ENCODE measurements around the gene FAN1. TPM values are rescaled to one million over a fixed set of nuclear protein-coding genes. Genes with fewer than 3 reads are reported as not detected.

FAN1 gene
- total and polyA plus RNA-seq, 9 of the 15 experiments (the other 6 are each of a cell fraction or from before 2014, with no cell fraction given): 1.5 to 16.8 (median 12.0) TPM

- ChIA-PET POLR2A (no interaction called here), CTCF (ENCODE audit: low intra/inter-chr PET ratio) (no interaction called here)
- no peaks in the 10 kb centered on the region for H3K4me1 ChIP-seq (replicated peaks in 1 of 2; ENCODE audit: control insufficient read depth in 2 of 2, insufficient read depth in 2 of 2, low read length in 2 of 2)
- H3K4me3 ChIP-seq: no peak overlapping the region
- intact Hi-C loops (cut with micrococcal nuclease): no loop called here
- H3K36me3 ChIP-seq (ENCODE audit: control insufficient read depth, insufficient read depth, low read length): no peaks in the 10 kb centered on the region
- no peak overlapping the region for H3K9ac ChIP-seq (ENCODE audit: insufficient read depth in 1 of 2, low read depth in 2 of 2, low read length in 2 of 2)
- in situ Hi-C loops (cut with MboI): no loop called here
- no peaks in the 10 kb centered on the region for H4K20me1 ChIP-seq (replicated peaks; ENCODE audit: control insufficient read depth, insufficient read depth, low read length)
- no peak overlapping the region for H2AFZ ChIP-seq (ENCODE audit: low read depth, low read length)
- no peaks in the 10 kb centered on the region for H3K9me1 ChIP-seq (ENCODE audit: control insufficient read depth, insufficient read depth, low read length)
- no peaks in the 10 kb centered on the region for H3K9me3 ChIP-seq (replicated peaks; ENCODE audit: control insufficient read depth, insufficient read depth, low read depth, low read length)
- ATAC-seq (no peak), DNase-seq (ENCODE audit: extremely low read depth in 1 of 4, low spot score in 3 of 4) (no peak), FAIRE-seq (no peak)
- no peaks in the 10 kb centered on the region for H3K79me2 ChIP-seq (ENCODE audit: control insufficient read depth, insufficient read depth, low read length)
- H3K27me3 ChIP-seq (ENCODE audit: control insufficient read depth in 2 of 2, insufficient read depth in 2 of 2, low read length in 2 of 2): peaks cover 0 to 6% of the 10 kb centered on the region in 2 experiments; a peak in 4 of 5 replicates
- TF ChIP-seq TGIF2 (CRISPR knock-in tag; IDR thresholded peaks at IDR 0.05) (no peak), RAD21 (CRISPR knock-in tag; conservative IDR thresholded peaks at IDR 0.05 in 1 of 2, IDR thresholded peaks at IDR 0.05 in 1 of 2) (no peak), GATA2 (CRISPR knock-in tag; IDR thresholded peaks at IDR 0.05) (no peak), BMI1 (IDR thresholded peaks at IDR 0.05; ENCODE audit: low read length) (no peak), E4F1 (CRISPR knock-in tag; IDR thresholded peaks at IDR 0.05; ENCODE audit: borderline replicate concordance) (no peak), MTF1 (CRISPR knock-in tag; IDR thresholded peaks at IDR 0.05; ENCODE audit: borderline replicate concordance) (no peak), KAT8 (IDR thresholded peaks at IDR 0.05; ENCODE audit: low read depth) (no peak), MLLT1 (IDR thresholded peaks at IDR 0.05) (no peak), ZNF407 (IDR thresholded peaks at IDR 0.05; ENCODE audit: low read depth) (no peak), ZNF253 (CRISPR knock-in tag; conservative IDR thresholded peaks at IDR 0.05) (no peak), ARID2 (IDR thresholded peaks at IDR 0.05) (no peak)
- BruUV-seq (replicated peaks): no TSS peak
- H3K27ac ChIP-seq (ENCODE audit: extremely low read depth, low read depth, low read length): no peak overlapping the region
- no peak overlapping the region for H3K4me2 ChIP-seq (ENCODE audit: insufficient read depth, low read length)
Observed at GRCh38 chr15:30865257-30865656, 38.5 kb upstream of the FAN1 start.
